Large intestine (tissue), 3 donors: Measurements from ENCODE around the gene KLC1. TPM values are rescaled to one million over a fixed set of nuclear protein-coding genes. Genes with fewer than 3 reads are reported as not detected.
"Not testable (repeated sequence)": the region's sequence is repeated elsewhere in the genome, so short reads cannot be mapped to it uniquely, and the experiment has no call there.

Source experiments
- DNase-seq, 2 donors: peaks; one replicate each; pipeline versions ENCODE4 v3.0.0 to v3.0.0-alpha.2; 2013
- H3K27ac ChIP-seq: one replicate; pipeline ENCODE4 v1.5.1; 2013; ENCODE audit warnings: low read length
- H3K27me3 ChIP-seq: 2 replicates; pipeline ENCODE4 v1.6.1; 2013; ENCODE audit warnings: low read length; ENCODE audit not compliant: control insufficient read depth, insufficient read depth
- H3K36me3 ChIP-seq: 2 replicates; pipeline ENCODE4 v1.6.1; 2013; ENCODE audit warnings: low read length; ENCODE audit not compliant: control insufficient read depth, insufficient read depth
- H3K4me1 ChIP-seq: one replicate; pipeline ENCODE4 v1.6.1; 2013; ENCODE audit warnings: low read length; ENCODE audit not compliant: control insufficient read depth, insufficient read depth
- H3K4me3 ChIP-seq: one replicate; pipeline ENCODE4 v1.5.1; 2013; ENCODE audit warnings: low read length
- H3K9me3 ChIP-seq: one replicate; pipeline ENCODE4 v1.6.1; 2013; ENCODE audit warnings: mild to moderate bottlenecking, low read depth, low read length, moderate library complexity; ENCODE audit not compliant: control insufficient read depth
- WGBS: methylation state at CpG from one replicate; pipeline ENCODE4 v1.1.5; 2013; ENCODE audit warnings: low lambda C conversion rate; ENCODE audit not compliant: insufficient coverage; 5-methylcytosine and 5-hydroxymethylcytosine counted together
- polyA plus RNA-seq: library from polyadenylated mRNA; unstranded; fragments of 120-200 nt; gene quantifications from one replicate; pipeline ENCODE4 v1.2.1, GENCODE V29; 2013

The KLC1 gene
- polyA plus RNA-seq, 1 donor, result 115 TPM

DNA sequence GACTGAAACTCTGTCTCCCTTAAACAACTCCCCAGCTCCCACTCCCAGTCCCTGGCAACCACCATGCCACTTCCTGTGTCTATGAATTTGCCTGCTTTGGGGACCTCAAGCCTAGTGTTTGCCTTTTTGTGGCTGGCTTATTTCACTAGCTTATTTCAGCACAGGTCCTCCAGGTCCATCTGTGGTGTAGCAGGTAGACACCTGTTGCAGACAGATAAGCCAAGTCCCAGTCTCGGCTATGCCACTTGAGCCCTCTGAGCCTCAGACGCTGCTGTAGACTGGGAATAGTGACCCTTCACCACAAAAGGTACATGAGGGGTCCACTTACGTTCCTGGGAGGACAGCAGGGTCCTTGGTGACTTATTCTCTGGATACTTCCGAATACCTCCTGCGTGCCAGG lies 24.4 kb upstream of the KLC1 start:
- no CpG with 5 or more reads among the region's 5 CpGs for whole genome bisulfite sequencing
- DNase-seq, result no peak
- Histone ChIP-seq H3K27ac (no peak overlapping the region), H3K4me1 (peaks cover 11% of the 10 kb centered on the region), H3K27me3 (peaks cover 17% of the 10 kb centered on the region), H3K4me3 (no peak overlapping the region), H3K9me3 (no peaks in the 10 kb centered on the region), H3K36me3 (no peaks in the 10 kb centered on the region)

DNA sequence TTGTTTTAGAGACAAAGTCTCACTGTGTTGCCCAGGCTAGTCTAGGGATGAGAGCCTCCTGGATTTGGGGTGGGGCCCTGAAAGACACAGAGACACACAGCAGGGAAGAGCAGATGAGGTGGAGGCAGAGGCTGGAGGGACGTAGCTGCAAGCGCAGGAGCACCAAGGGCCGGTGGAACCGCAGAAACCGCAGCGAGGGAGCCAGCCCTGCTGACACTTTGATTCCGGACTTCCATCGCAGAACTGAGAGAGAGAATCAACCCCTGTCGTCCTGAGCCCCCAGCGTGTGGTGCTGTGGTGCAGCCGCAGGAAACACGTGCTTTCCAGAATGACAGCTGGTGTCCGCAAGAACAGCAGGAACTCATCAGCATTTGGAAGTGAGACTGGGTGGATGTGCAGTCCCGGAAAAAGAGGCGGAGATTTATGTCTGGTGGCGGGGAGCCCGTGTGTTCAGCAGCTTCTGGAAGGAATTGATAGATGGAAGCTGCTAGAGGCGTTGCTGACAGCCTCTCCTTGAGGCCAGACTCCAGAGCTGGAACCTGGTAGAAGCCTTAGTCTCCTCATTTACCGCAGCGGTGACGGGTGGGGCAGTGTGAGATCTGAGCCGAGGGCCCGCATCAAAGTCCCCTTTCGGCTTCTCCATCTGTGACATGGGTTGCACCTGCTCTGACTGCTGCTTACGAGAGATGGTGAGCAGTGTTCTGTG lies 21.9 kb upstream of the KLC1 start:
- no peak overlapping the region for H3K4me3 ChIP-seq
- WGBS, result no CpG with 5 or more reads among the region's 25 CpGs

DNA sequence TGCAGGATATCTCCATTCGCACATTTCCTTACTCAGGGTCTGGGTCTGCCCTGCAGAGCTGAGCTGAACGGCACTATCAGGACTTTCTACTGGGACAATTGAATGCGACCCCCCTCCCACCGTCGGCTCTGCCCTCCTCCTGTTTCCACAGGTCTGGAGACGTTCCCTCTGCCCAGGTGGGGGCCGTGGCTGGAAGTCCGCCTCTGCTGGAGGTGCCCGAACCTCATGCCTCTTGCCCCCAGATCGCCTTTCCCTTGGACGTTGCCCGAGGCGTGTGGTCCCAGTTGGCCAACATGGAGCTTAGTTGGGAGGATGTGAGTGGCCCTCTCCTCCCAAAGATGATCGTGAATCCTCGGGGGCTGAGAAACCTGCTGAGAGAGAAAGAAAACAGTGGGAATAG lies 21.2 kb upstream of the KLC1 start:
- H3K36me3 ChIP-seq, result no peaks in the 10 kb centered on the region
- DNase-seq, result no peak
- H3K27ac ChIP-seq, result no peak overlapping the region
- no peak overlapping the region for H3K4me3 ChIP-seq
- peaks cover 13% of the 10 kb centered on the region for H3K9me3 ChIP-seq
- H3K27me3 ChIP-seq, result peaks cover 17% of the 10 kb centered on the region
- peaks cover 11% of the 10 kb centered on the region for H3K4me1 ChIP-seq
- no CpG with 5 or more reads among the region's 15 CpGs for WGBS

More for the DNA sequence above, 21.9 kb upstream of the KLC1 start:
- peaks cover 17% of the 10 kb centered on the region for H3K27me3 ChIP-seq
- peaks cover 11% of the 10 kb centered on the region for H3K4me1 ChIP-seq
- H3K27ac ChIP-seq, result no peak overlapping the region
- H3K9me3 ChIP-seq, result peaks cover 13% of the 10 kb centered on the region
- no peaks in the 10 kb centered on the region for H3K36me3 ChIP-seq
- peak; percentile 62 to 76 for DNase-seq

DNA sequence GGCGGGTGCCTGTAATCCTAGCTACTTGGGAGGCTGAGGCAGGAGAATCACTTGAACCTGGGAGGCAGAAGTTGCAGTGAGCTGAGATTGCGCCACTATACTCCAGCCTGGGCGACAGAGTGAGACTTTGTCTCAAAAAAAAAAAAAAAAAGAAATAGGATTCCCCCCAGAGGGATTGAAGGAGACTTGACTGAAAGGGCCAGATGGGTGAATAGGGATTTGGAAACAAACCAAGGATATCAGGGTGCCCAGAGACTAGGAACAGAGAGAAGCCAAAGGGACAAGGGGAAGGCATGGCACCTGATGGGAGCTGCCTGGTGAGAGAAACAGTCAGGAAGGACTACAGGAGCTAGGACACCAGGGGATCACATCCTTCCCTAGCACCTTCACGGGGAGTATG lies 19.9 kb upstream of the KLC1 start:
- not testable (repeated sequence) for DNase-seq, H3K36me3 ChIP-seq, H3K4me3 ChIP-seq, H3K27ac ChIP-seq
- WGBS, result 92% methylated on average over 2 of the region's 4 CpGs
- peaks cover 11% of the 10 kb centered on the region for H3K4me1 ChIP-seq
- peaks cover 17% of the 10 kb centered on the region for H3K27me3 ChIP-seq
- H3K9me3 ChIP-seq, result peaks cover 13% of the 10 kb centered on the region

DNA sequence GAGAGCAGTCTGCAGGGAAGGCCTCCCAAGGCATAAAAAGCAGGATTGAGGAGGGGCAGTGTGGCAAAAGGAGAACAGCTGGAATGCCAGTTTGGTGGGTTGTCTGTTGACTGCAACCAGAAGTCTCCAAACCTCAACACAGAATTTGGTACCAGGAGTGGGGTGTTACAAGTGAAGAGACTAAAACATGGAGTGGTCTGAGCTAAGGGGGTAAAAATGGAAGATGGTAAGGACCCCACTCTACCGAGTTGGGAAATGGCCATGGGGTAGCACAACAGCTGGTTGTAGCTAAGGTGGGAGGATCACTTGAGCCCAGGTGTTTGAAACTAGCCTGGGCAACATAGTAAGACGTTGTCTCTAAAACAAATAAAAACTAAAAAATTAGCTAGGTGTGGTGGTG lies 17.8 kb upstream of the KLC1 start:
- no peak for DNase-seq
- no peaks in the 10 kb centered on the region for H3K36me3 ChIP-seq
- H3K4me3 ChIP-seq, result no peak overlapping the region
- peaks cover 17% of the 10 kb centered on the region for H3K27me3 ChIP-seq
- no peak overlapping the region for H3K27ac ChIP-seq
- WGBS, result 100% methylated on average over 1 of the region's 2 CpGs
- peaks cover 11% of the 10 kb centered on the region for H3K4me1 ChIP-seq
- H3K9me3 ChIP-seq, result peaks cover 13% of the 10 kb centered on the region

DNA sequence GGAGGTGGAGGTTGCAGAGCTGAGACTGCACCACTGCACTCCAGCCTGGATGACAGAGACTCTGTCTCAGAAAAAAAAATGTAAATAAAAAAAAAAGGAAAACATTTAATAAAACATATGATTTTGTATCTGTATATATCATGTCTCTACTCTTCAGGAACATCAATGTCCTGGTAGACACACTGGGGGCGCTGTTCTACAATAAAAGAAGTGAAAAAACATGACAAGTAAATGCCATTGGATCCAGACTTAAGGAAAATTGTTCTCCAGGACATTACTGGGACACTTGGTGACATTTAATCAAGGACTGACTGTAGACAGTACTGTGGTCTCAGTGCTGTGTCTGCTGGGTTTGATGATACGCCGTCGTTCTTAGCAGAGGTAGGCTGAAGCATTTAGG lies 15.5 kb upstream of the KLC1 start:
- DNase-seq, result no peak
- H3K27me3 ChIP-seq, result peaks cover 2% of the 10 kb centered on the region

DNA sequence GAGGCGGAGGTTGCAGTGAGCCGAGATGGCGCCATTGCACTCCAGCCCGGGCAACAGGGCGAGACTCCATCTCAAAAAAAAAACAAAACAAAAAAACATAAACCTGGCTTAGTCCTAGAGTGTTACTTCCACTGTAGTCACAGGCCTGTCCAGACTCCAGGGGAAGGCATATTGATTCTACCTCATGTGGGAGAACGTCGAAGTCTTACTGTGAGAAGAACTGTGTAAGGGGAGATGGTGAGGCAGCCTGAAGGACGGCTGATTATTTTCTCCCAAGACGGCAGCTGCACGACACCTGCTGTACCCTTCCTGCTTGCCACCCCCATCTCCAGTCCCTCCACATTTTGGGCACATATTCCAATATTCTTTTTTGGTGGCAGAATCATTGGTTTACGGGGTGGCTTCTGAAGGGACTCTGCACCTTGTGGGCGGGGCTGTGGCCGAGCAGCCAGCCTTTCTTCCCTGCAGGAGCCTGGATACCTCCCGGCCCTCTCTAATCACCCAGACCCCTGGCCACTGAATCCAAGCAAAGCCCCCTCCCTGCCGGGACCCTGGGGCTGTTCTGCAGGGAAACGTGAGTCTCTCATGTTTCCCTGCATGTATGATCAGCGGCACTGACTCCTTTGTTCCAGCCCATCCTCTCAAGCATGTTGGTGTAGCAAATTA lies 12.2 kb upstream of the KLC1 start:
- Histone ChIP-seq H3K4me3 (no peak overlapping the region), H3K36me3 (no peaks in the 10 kb centered on the region), H3K4me1 (no peaks in the 10 kb centered on the region), H3K9me3 (peaks cover 2% of the 10 kb centered on the region), H3K27ac (no peak overlapping the region), H3K27me3 (no peaks in the 10 kb centered on the region)
- 90% methylated on average over 4 of the region's 17 CpGs for WGBS
- DNase-seq, result no peak

More for the DNA sequence above, 15.5 kb upstream of the KLC1 start:
- no CpG with 5 or more reads among the region's 4 CpGs for WGBS
- no peak overlapping the region for H3K27ac ChIP-seq
- H3K4me1 ChIP-seq, result no peaks in the 10 kb centered on the region
- no peaks in the 10 kb centered on the region for H3K36me3 ChIP-seq
- H3K4me3 ChIP-seq, result no peak overlapping the region
- H3K9me3 ChIP-seq, result peaks cover 13% of the 10 kb centered on the region

DNA sequence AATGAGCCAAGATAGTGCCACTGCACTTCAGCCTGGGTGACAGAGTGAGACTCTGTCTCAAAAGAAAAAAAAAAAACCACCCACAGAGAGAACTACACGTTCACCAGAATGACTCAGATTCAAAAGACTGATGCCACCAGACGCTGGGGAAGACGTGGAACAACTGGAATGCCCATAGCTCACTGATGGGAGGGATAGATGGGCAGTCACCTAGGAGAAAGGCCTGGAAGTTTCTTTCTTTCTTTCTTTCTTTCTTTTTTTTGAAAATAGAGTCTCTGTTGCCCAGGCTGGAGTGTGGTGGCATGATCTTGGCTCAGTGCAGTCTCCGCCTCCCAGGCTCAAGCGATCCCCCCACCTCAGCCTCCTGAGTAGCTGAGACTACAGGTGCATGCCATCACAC lies 10.0 kb upstream of the KLC1 start:
- no peak for DNase-seq
- Histone ChIP-seq H3K4me1 (no peaks in the 10 kb centered on the region), H3K27ac (no peak overlapping the region), H3K36me3 (no peaks in the 10 kb centered on the region), H3K27me3 (no peaks in the 10 kb centered on the region), H3K9me3 (no peaks in the 10 kb centered on the region), H3K4me3 (no peak overlapping the region)
- WGBS, result no CpG with 5 or more reads among the region's 5 CpGs

DNA sequence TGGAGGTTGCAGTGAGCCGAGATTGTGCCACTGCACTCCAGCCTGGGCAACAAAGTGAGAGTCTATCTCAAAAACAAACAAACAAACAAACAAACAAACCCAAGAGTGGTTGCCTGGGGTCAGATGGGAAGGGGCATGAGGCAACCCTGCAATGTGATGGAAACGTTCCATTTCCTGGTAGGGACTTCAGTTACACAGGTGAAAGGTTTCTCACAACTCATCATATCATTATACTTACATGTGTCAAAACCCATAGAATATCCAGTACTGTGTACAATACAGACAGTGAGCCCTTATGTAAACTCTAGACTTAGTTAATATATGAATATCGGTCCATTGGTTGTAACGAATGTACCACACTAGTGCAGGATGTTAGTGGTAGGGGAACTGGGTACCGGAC lies 7.2 kb upstream of the KLC1 start:
- H3K36me3 ChIP-seq, result no peaks in the 10 kb centered on the region
- H3K27me3 ChIP-seq, result no peaks in the 10 kb centered on the region
- H3K4me1 ChIP-seq, result no peaks in the 10 kb centered on the region
- no CpG with 5 or more reads among the region's 5 CpGs for WGBS
- H3K9me3 ChIP-seq, result no peaks in the 10 kb centered on the region
- no peak overlapping the region for H3K4me3 ChIP-seq
- DNase-seq, result no peak
- H3K27ac ChIP-seq, result no peak overlapping the region

DNA sequence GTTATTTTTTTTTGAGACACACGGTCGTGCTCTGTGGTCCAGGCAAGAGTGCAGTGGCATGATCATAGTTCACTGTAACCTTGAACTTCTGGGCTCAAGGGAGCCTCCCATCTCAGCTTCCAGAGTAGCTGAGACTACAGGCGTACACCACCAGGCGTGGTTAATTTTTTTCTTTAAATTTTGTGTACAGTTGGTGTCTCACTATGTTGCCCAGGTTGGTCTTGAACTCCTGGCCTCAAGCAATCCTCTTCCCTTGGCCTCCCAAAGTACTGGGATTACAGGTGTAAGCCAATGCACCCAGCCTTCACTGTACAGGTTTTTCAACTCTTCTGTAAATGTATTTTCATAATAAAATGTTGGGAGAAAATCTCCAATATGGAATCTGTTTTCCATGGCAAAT lies 5.7 kb upstream of the KLC1 start:
- H3K36me3 ChIP-seq, result no peaks in the 10 kb centered on the region
- WGBS, result no CpG with 5 or more reads among the region's 4 CpGs
- H3K4me3 ChIP-seq, result no peak overlapping the region
- no peak for DNase-seq
- H3K9me3 ChIP-seq, result no peaks in the 10 kb centered on the region
- no peaks in the 10 kb centered on the region for H3K27me3 ChIP-seq
- peaks cover 8% of the 10 kb centered on the region for H3K4me1 ChIP-seq
- H3K27ac ChIP-seq, result no peak overlapping the region
